SK-N-SH (cell line): ENCODE results near the gene VWA3B. TPM values are rescaled to one million over a fixed set of nuclear protein-coding genes. Genes with fewer than 3 reads are reported as not detected.

Experiments used
- CTCF ChIA-PET: fragments of 300-600, 350-600 bp; formaldehyde crosslinking; extraction: SDS; loops from one replicate; lab custom pipeline; 2021; lab: Yijun Ruan, JAX
- POLR2A ChIA-PET: fragments of 350-600 bp; sonication (Branson Sonifier 250); formaldehyde crosslinking; extraction: SDS; loops from one replicate; lab custom pipeline; 2020; ENCODE audit warnings: antibody characterized with exemption, inconsistent platforms; lab: Yijun Ruan, JAX
- DNase-seq: peaks from one replicate; pipeline ENCODE4 v3.0.0; 2012
- H2AFZ ChIP-seq: fragments of 200-600 bp; sonication (generic); 2 replicates; pipeline ENCODE4 v1.8.1; 2016; ENCODE audit warnings: antibody characterized with exemption, mild to moderate bottlenecking, low read depth
- H3F3A ChIP-seq: fragments of 200-600 bp; sonication (generic); replicated peaks from 2 replicates; pipeline ENCODE3; 2016; ENCODE audit warnings: antibody characterized with exemption, mild to moderate bottlenecking; ENCODE audit not compliant: insufficient read depth
- H3K27ac ChIP-seq, 2 experiments: fragments of 200-500 bp in 1 of 2; fragments of 200-600 bp in 1 of 2; sonication (Bioruptor generic) in 1 of 2; sonication (generic), shearing (Covaris generic) in 1 of 2; 2 replicates each; pipeline versions ENCODE4 v1.5.1 to v1.6.1; 2014 to 2016; ENCODE audit warnings: low read depth in 2 of 2, inconsistent platforms in 1 of 2, low read length in 1 of 2, mild to moderate bottlenecking in 1 of 2, mixed read lengths in 1 of 2
- H3K27me3 ChIP-seq: fragments of 200-600 bp; sonication (generic), shearing (Covaris generic); 2 replicates; pipeline ENCODE4 v1.6.1; 2016; ENCODE audit warnings: mixed run types; ENCODE audit not compliant: insufficient read depth
- H3K36me3 ChIP-seq, 2 experiments: fragments of 200-500 bp in 1 of 2; fragments of 200-600 bp in 1 of 2; sonication (Bioruptor generic) in 1 of 2; sonication (generic) in 1 of 2; replicated peaks in 1 of 2; 2 replicates each; pipeline versions ENCODE3 to v1.5.1; 2014 to 2016; ENCODE audit warnings: low read length in 1 of 2, mild to moderate bottlenecking in 1 of 2; ENCODE audit not compliant: insufficient read depth in 2 of 2, control insufficient read depth in 1 of 2
- H3K4me1 ChIP-seq, 2 experiments: fragments of 200-500 bp in 1 of 2; fragments of 200-600 bp in 1 of 2; sonication (Bioruptor generic) in 1 of 2; sonication (generic), shearing (Covaris generic) in 1 of 2; 2 replicates each; pipeline versions ENCODE4 v1.5.1 to v1.6.1; 2014 to 2016; ENCODE audit warnings: low read depth in 1 of 2, low read length in 1 of 2, mixed run types in 1 of 2; ENCODE audit not compliant: insufficient read depth in 2 of 2, control insufficient read depth in 1 of 2
- H3K4me2 ChIP-seq: fragments of 200-600 bp; sonication (generic), shearing (Covaris generic); 2 replicates; pipeline ENCODE4 v1.6.1; 2017; ENCODE audit warnings: mixed run types
- H3K4me3 ChIP-seq, 2 experiments: fragments of 200-500 bp in 1 of 2; fragments of 200-600 bp in 1 of 2; sonication (Bioruptor generic) in 1 of 2; sonication (generic), shearing (Covaris generic) in 1 of 2; 2 replicates each; pipeline versions ENCODE4 v1.5.1 to v1.8.1; 2014 to 2016; ENCODE audit warnings: low read depth in 2 of 2, inconsistent platforms in 1 of 2, low read length in 1 of 2, mild to moderate bottlenecking in 1 of 2, mixed read lengths in 1 of 2, moderate library complexity in 1 of 2
- H3K79me2 ChIP-seq: fragments of 200-600 bp; sonication (generic); 2 replicates; pipeline ENCODE4 v1.8.1; 2017; ENCODE audit warnings: mild to moderate bottlenecking; ENCODE audit not compliant: insufficient read depth
- H3K9ac ChIP-seq: fragments of 200-600 bp; sonication (generic); 2 replicates; pipeline ENCODE4 v1.6.1; 2017; ENCODE audit warnings: mixed run types
- H3K9me2 ChIP-seq: fragments of 200-600 bp; sonication (generic); 2 replicates; pipeline ENCODE4 v1.6.1; 2017; ENCODE audit warnings: mixed run types
- H3K9me3 ChIP-seq: fragments of 200-600 bp; sonication (generic); 2 replicates; pipeline ENCODE4 v1.6.1; 2017; ENCODE audit warnings: mixed run types, mild to moderate bottlenecking, moderate library complexity
- H4K20me1 ChIP-seq: fragments of 200-600 bp; sonication (generic); 2 replicates; pipeline ENCODE4 v1.6.1; 2017; ENCODE audit warnings: mild to moderate bottlenecking, mixed run types; ENCODE audit not compliant: insufficient read depth
- MXI1 ChIP-seq: IDR thresholded peaks from 2 replicates; pipeline ENCODE4 v1.6.1; 2012; ENCODE audit warnings: mild to moderate bottlenecking, low read depth, low read length, improper control_type of control experiment
- PBX3 ChIP-seq: IDR thresholded peaks from 2 replicates; pipeline ENCODE4; 2012
- RAD21 ChIP-seq: IDR thresholded peaks from 2 replicates; pipeline ENCODE4 v1.6.1; 2012; ENCODE audit warnings: mild to moderate bottlenecking, low read length
- SMC3 ChIP-seq: IDR thresholded peaks from 2 replicates; pipeline ENCODE4 v1.6.1; 2012; ENCODE audit warnings: low read depth, low read length, improper control_type of control experiment
- WGBS: methylation state at CpG from one replicate; pipeline ENCODE4 v1.1.6; 2017; ENCODE audit warnings: low lambda C conversion rate; 5-methylcytosine and 5-hydroxymethylcytosine counted together
- polyA plus RNA-seq, 3 experiments: library from polyadenylated mRNA; depleted of rRNA; stranded (reverse); fragments of >200 nt; gene quantifications; 2 replicates each; pipeline ENCODE4 v1.2.3, GENCODE V29; 2012
- TF ChIP-seq, protein P1 (sequence below): fragments of 150-350 bp; IDR thresholded peaks from 2 replicates; pipeline ENCODE4 v1.6.1; 2017; ENCODE audit warnings: antibody characterized with exemption, low read length, low read depth, borderline replicate concordance
- TF ChIP-seq, protein P2 (sequence below): fragments of 200-600 bp; sonication (generic); IDR thresholded peaks from 2 replicates; pipeline ENCODE4 v1.6.1; 2017; ENCODE audit warnings: antibody characterized with exemption, mild to moderate bottlenecking, moderate library complexity

VWA3B gene
- polyA plus RNA-seq, 1 of the 3 experiments (the other 2 are of a cell fraction) = not detected

GRCh38 chr2:98296440-98296839 is 209.5 kb downstream of the VWA3B start:
- no peaks in the 10 kb centered on the region for H3K9me3 ChIP-seq
- H3K36me3 ChIP-seq = no peaks in the 10 kb centered on the region
- H3F3A ChIP-seq = no peaks in the 10 kb centered on the region
- H3K4me3 ChIP-seq = no peak overlapping the region
- H3K4me1 ChIP-seq = no peaks in the 10 kb centered on the region; a peak in 1 of 4 replicates
- POLR2A ChIA-PET = interaction anchor here (0.8 kb wide), 1 partner anchor 10 kb away, joined by 3 read pairs; no protein-coding TSS in a partner anchor
- H4K20me1 ChIP-seq = no peaks in the 10 kb centered on the region
- H3K79me2 ChIP-seq = no peaks in the 10 kb centered on the region
- H3K27me3 ChIP-seq = no peaks in the 10 kb centered on the region
- WGBS = 69% methylated on average over 7 of the region's 7 CpGs
- H3K9me2 ChIP-seq = no peaks in the 10 kb centered on the region
- DNase-seq = no peak
- no peak overlapping the region for H3K9ac ChIP-seq
- H2AFZ ChIP-seq = no peak overlapping the region
- TF ChIP-seq PBX3 (no peak), SMC3 (no peak), MXI1 (no peak), RAD21 (no peak)
- TF ChIP-seq, protein P1, sequence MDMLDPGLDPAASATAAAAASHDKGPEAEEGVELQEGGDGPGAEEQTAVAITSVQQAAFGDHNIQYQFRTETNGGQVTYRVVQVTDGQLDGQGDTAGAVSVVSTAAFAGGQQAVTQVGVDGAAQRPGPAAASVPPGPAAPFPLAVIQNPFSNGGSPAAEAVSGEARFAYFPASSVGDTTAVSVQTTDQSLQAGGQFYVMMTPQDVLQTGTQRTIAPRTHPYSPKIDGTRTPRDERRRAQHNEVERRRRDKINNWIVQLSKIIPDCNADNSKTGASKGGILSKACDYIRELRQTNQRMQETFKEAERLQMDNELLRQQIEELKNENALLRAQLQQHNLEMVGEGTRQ = no peak
- TF ChIP-seq, all 33 proteins: peak for 0
- Histone ChIP-seq H3K27ac (no peak overlapping the region), H3K4me2 (no peak overlapping the region)
- CTCF ChIA-PET = interaction anchor here (1.1 kb wide), 1 partner anchor 27 kb away, joined by 4 read pairs; no protein-coding TSS in a partner anchor

- 76% methylated on average over 12 of the region's 12 CpGs for WGBS
- Histone ChIP-seq H3K9ac (no peak overlapping the region), H3K36me3 (no peaks in the 10 kb centered on the region)
Measured at GRCh38 chr2:98297817-98298682, 211.1 kb downstream of the VWA3B start.

More at GRCh38 chr2:98297817-98298682, 211.1 kb downstream of the VWA3B start:
- Histone ChIP-seq H2AFZ (no peak overlapping the region), H3K4me1 (no peaks in the 10 kb centered on the region; a peak in 1 of 4 replicates), H3K27ac (no peak overlapping the region), H4K20me1 (no peaks in the 10 kb centered on the region), H3K9me3 (no peaks in the 10 kb centered on the region), H3K4me3 (no peak overlapping the region), H3F3A (no peaks in the 10 kb centered on the region), H3K9me2 (no peaks in the 10 kb centered on the region), H3K27me3 (no peaks in the 10 kb centered on the region), H3K4me2 (no peak overlapping the region), H3K79me2 (no peaks in the 10 kb centered on the region)
- TF ChIP-seq, protein P1 = no peak
- TF ChIP-seq, protein P2, sequence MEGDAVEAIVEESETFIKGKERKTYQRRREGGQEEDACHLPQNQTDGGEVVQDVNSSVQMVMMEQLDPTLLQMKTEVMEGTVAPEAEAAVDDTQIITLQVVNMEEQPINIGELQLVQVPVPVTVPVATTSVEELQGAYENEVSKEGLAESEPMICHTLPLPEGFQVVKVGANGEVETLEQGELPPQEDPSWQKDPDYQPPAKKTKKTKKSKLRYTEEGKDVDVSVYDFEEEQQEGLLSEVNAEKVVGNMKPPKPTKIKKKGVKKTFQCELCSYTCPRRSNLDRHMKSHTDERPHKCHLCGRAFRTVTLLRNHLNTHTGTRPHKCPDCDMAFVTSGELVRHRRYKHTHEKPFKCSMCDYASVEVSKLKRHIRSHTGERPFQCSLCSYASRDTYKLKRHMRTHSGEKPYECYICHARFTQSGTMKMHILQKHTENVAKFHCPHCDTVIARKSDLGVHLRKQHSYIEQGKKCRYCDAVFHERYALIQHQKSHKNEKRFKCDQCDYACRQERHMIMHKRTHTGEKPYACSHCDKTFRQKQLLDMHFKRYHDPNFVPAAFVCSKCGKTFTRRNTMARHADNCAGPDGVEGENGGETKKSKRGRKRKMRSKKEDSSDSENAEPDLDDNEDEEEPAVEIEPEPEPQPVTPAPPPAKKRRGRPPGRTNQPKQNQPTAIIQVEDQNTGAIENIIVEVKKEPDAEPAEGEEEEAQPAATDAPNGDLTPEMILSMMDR = peak; percentile 29; the same call in 1 of the 2 replicates
- ChIA-PET POLR2A (no interaction called here), CTCF (no interaction called here)
- DNase-seq = no peak
